ENCODE measurements around the gene METTL3.

METTL3 gene

GRCh38 chr14:21539189-21539940 is 28.2 kb upstream of the METTL3 start:
- peaks cover 4% of the 10 kb centered on the region for H3K4me1 ChIP-seq (ENCODE audit: control insufficient read depth, insufficient read depth, low read length)
- no peaks in the 10 kb centered on the region for H3K36me3 ChIP-seq (ENCODE audit: control insufficient read depth in 2 of 2, insufficient read depth in 2 of 2, low read length in 2 of 2)
- H3K4me3 ChIP-seq (ENCODE audit: low read length in 2 of 2) = no peak overlapping the region
- no peaks in the 10 kb centered on the region for H3K9me3 ChIP-seq (ENCODE audit: control insufficient read depth in 2 of 2, low read length in 2 of 2)
- H3K9ac ChIP-seq (ENCODE audit: low read length in 2 of 2) = no peak overlapping the region
- no peak overlapping the region for H3K27ac ChIP-seq (ENCODE audit: low read length)
- H3K27me3 ChIP-seq (ENCODE audit: control insufficient read depth in 1 of 2, insufficient read depth in 2 of 2, low read length in 2 of 2) = peaks cover 12 to 19% of the 10 kb centered on the region in 2 donors

GRCh38 chr14:21537090-21537424 is 25.9 kb upstream of the METTL3 start:
- H3K27me3 ChIP-seq (ENCODE audit: control insufficient read depth in 1 of 2, insufficient read depth in 2 of 2, low read length in 2 of 2) = peaks cover 12 to 19% of the 10 kb centered on the region in 2 donors
- H3K9ac ChIP-seq (ENCODE audit: low read length in 2 of 2) = peak overlapping the region in 1 of 2 donors; percentile 5
- no peaks in the 10 kb centered on the region for H3K36me3 ChIP-seq (ENCODE audit: control insufficient read depth in 2 of 2, insufficient read depth in 2 of 2, low read length in 2 of 2)
- peak overlapping the region; percentile 57 to 68 for H3K4me3 ChIP-seq (ENCODE audit: low read length in 2 of 2)
- no peaks in the 10 kb centered on the region for H3K9me3 ChIP-seq (ENCODE audit: control insufficient read depth in 2 of 2, low read length in 2 of 2)
- H3K4me1 ChIP-seq (ENCODE audit: control insufficient read depth, insufficient read depth, low read length) = peaks cover 4% of the 10 kb centered on the region
- no peak overlapping the region for H3K27ac ChIP-seq (ENCODE audit: low read length)

- H3K27ac ChIP-seq (ENCODE audit: low read length) = no peak overlapping the region
- no peaks in the 10 kb centered on the region for H3K36me3 ChIP-seq (ENCODE audit: control insufficient read depth in 2 of 2, insufficient read depth in 2 of 2, low read length in 2 of 2)
- H3K9me3 ChIP-seq (ENCODE audit: control insufficient read depth in 2 of 2, low read length in 2 of 2) = no peaks in the 10 kb centered on the region
- H3K4me3 ChIP-seq (ENCODE audit: low read length in 2 of 2) = peak overlapping the region; percentile 57 to 68
- peak overlapping the region; percentile 5 to 13 for H3K9ac ChIP-seq (ENCODE audit: low read length in 2 of 2)
- peaks cover 4% of the 10 kb centered on the region for H3K4me1 ChIP-seq (ENCODE audit: control insufficient read depth, insufficient read depth, low read length)
- H3K27me3 ChIP-seq (ENCODE audit: control insufficient read depth in 1 of 2, insufficient read depth in 2 of 2, low read length in 2 of 2) = peaks cover 12 to 19% of the 10 kb centered on the region in 2 donors
These were observed 25.4 kb upstream of the METTL3 start for GRCh38 chr14:21536418-21537089.

- no peaks in the 10 kb centered on the region for H3K36me3 ChIP-seq (ENCODE audit: control insufficient read depth in 2 of 2, insufficient read depth in 2 of 2, low read length in 2 of 2)
- H3K27me3 ChIP-seq (ENCODE audit: control insufficient read depth in 1 of 2, insufficient read depth in 2 of 2, low read length in 2 of 2) = peaks cover 12 to 19% of the 10 kb centered on the region in 2 donors
- peaks cover 4% of the 10 kb centered on the region for H3K4me1 ChIP-seq (ENCODE audit: control insufficient read depth, insufficient read depth, low read length)
- no peak overlapping the region for H3K27ac ChIP-seq (ENCODE audit: low read length)
- peak overlapping the region; percentile 57 to 68 for H3K4me3 ChIP-seq (ENCODE audit: low read length in 2 of 2)
- no peaks in the 10 kb centered on the region for H3K9me3 ChIP-seq (ENCODE audit: control insufficient read depth in 2 of 2, low read length in 2 of 2)
- H3K9ac ChIP-seq (ENCODE audit: low read length in 2 of 2) = peak overlapping the region; percentile 5 to 13
These were observed 24.6 kb upstream of the METTL3 start for GRCh38 chr14:21535545-21536417.

- no peak overlapping the region for H3K4me3 ChIP-seq (ENCODE audit: low read length in 2 of 2)
- no peak overlapping the region for H3K27ac ChIP-seq (ENCODE audit: low read length)
- peaks cover 4% of the 10 kb centered on the region for H3K4me1 ChIP-seq (ENCODE audit: control insufficient read depth, insufficient read depth, low read length)
- no peak overlapping the region for H3K9ac ChIP-seq (ENCODE audit: low read length in 2 of 2)
- no peaks in the 10 kb centered on the region for H3K36me3 ChIP-seq (ENCODE audit: control insufficient read depth in 2 of 2, insufficient read depth in 2 of 2, low read length in 2 of 2)
- no peaks in the 10 kb centered on the region for H3K9me3 ChIP-seq (ENCODE audit: control insufficient read depth in 2 of 2, low read length in 2 of 2)
- H3K27me3 ChIP-seq (ENCODE audit: control insufficient read depth in 1 of 2, insufficient read depth in 2 of 2, low read length in 2 of 2) = peaks cover 12 to 19% of the 10 kb centered on the region in 2 donors
These were observed 23.4 kb upstream of the METTL3 start for GRCh38 chr14:21534576-21534975.

GRCh38 chr14:21533294-21533693 is 22.2 kb upstream of the METTL3 start:
- no peak overlapping the region for H3K27ac ChIP-seq (ENCODE audit: low read length)
- peaks cover 12 to 19% of the 10 kb centered on the region in 2 donors for H3K27me3 ChIP-seq (ENCODE audit: control insufficient read depth in 1 of 2, insufficient read depth in 2 of 2, low read length in 2 of 2)
- H3K4me3 ChIP-seq (ENCODE audit: low read length in 2 of 2) = no peak overlapping the region
- peaks cover 4% of the 10 kb centered on the region for H3K4me1 ChIP-seq (ENCODE audit: control insufficient read depth, insufficient read depth, low read length)
- no peaks in the 10 kb centered on the region for H3K36me3 ChIP-seq (ENCODE audit: control insufficient read depth in 2 of 2, insufficient read depth in 2 of 2, low read length in 2 of 2)
- H3K9ac ChIP-seq (ENCODE audit: low read length in 2 of 2) = no peak overlapping the region
- H3K9me3 ChIP-seq (ENCODE audit: control insufficient read depth in 2 of 2, low read length in 2 of 2) = no peaks in the 10 kb centered on the region

GRCh38 chr14:21529515-21529914 is 18.4 kb upstream of the METTL3 start:
- H3K27me3 ChIP-seq (ENCODE audit: control insufficient read depth in 1 of 2, insufficient read depth in 2 of 2, low read length in 2 of 2) = no peaks in the 10 kb centered on the region
- no peak overlapping the region for H3K4me3 ChIP-seq (ENCODE audit: low read length in 2 of 2)
- no peak overlapping the region for H3K27ac ChIP-seq (ENCODE audit: low read length)
- H3K9ac ChIP-seq (ENCODE audit: low read length in 2 of 2) = no peak overlapping the region
- peaks cover 8% of the 10 kb centered on the region for H3K4me1 ChIP-seq (ENCODE audit: control insufficient read depth, insufficient read depth, low read length)
- no peaks in the 10 kb centered on the region for H3K36me3 ChIP-seq (ENCODE audit: control insufficient read depth in 2 of 2, insufficient read depth in 2 of 2, low read length in 2 of 2)
- H3K9me3 ChIP-seq (ENCODE audit: control insufficient read depth in 2 of 2, low read length in 2 of 2) = no peaks in the 10 kb centered on the region

GRCh38 chr14:21528381-21529348 is 17.5 kb upstream of the METTL3 start:
- H3K9me3 ChIP-seq (ENCODE audit: control insufficient read depth in 2 of 2, low read length in 2 of 2) = no peaks in the 10 kb centered on the region
- H3K9ac ChIP-seq (ENCODE audit: low read length in 2 of 2) = no peak overlapping the region
- no peak overlapping the region for H3K27ac ChIP-seq (ENCODE audit: low read length)
- peaks cover 4 to 7% of the 10 kb centered on the region in 2 donors for H3K36me3 ChIP-seq (ENCODE audit: control insufficient read depth in 2 of 2, insufficient read depth in 2 of 2, low read length in 2 of 2)
- H3K4me3 ChIP-seq (ENCODE audit: low read length in 2 of 2) = no peak overlapping the region
- no peaks in the 10 kb centered on the region for H3K27me3 ChIP-seq (ENCODE audit: control insufficient read depth in 1 of 2, insufficient read depth in 2 of 2, low read length in 2 of 2)
- H3K4me1 ChIP-seq (ENCODE audit: control insufficient read depth, insufficient read depth, low read length) = peaks cover 8% of the 10 kb centered on the region

- Histone ChIP-seq H3K27me3 (ENCODE audit: control insufficient read depth in 1 of 2, insufficient read depth in 2 of 2, low read length in 2 of 2) (no peaks in the 10 kb centered on the region), H3K27ac (ENCODE audit: low read length) (no peak overlapping the region), H3K36me3 (ENCODE audit: control insufficient read depth in 2 of 2, insufficient read depth in 2 of 2, low read length in 2 of 2) (peaks cover 4 to 11% of the 10 kb centered on the region in 2 donors), H3K4me1 (ENCODE audit: control insufficient read depth, insufficient read depth, low read length) (peaks cover 8% of the 10 kb centered on the region), H3K9ac (ENCODE audit: low read length in 2 of 2) (peak overlapping the region in 1 of 2 donors; percentile 79), H3K9me3 (ENCODE audit: control insufficient read depth in 2 of 2, low read length in 2 of 2) (no peaks in the 10 kb centered on the region), H3K4me3 (ENCODE audit: low read length in 2 of 2) (no peak overlapping the region)
These were observed 16.2 kb upstream of the METTL3 start for GRCh38 chr14:21527318-21527679.

All from stomach smooth muscle (tissue), 2 donors.